ENCODE data around the gene CHEK2. TPM values are rescaled to one million over a fixed set of nuclear protein-coding genes. Genes with fewer than 3 reads are reported as not detected.
"Not testable (repeated sequence)": the region's sequence is repeated elsewhere in the genome, so short reads cannot be mapped to it uniquely, and the experiment has no call there.

Gene CHEK2
- total RNA-seq, 6 experiments from 2014 or later = 10.2 to 17.7 (median 14.9) TPM

DNA sequence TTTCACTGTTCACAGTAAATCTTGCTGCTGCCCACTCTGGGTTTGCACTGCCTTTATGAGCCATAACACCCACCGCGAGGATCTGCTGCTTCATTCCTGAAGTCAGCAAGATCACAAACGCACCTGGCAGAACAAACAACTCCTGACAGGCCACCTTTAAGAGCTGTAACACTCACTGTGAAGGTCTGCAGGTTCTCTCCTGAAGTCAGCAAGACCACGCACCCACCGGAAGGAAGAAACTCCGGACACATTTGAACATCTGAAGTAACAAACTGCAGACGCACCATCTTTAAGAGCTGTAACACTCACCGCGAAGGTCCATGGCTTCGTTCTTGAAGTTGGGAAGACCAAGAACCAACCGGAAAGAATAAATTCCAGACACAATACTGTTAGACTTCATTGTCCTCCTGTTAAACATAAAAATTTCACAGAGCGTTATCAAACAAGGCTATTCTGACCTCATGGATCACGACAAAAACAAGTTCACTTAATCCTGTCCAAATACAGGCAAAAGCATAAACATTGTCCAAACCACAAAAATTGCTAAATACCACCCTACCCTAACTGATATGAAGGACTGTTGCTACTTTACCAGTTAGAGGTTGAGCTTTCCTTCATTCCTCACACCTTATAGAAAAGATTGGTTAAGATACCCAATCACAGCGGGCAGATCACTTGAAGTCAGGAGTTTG lies 27.9 kb upstream of the CHEK2 start:
- Mint-ChIP-seq H3K27me3 (ENCODE audit: insufficient read depth) (peaks cover 2% of the 10 kb centered on the region), H3K4me3 (no peak overlapping the region), H3K27ac (no peak overlapping the region), H3K9me3 (peaks cover 7% of the 10 kb centered on the region), H3K36me3 (ENCODE audit: low read depth) (peaks cover 8% of the 10 kb centered on the region; the same call in 1 of the 2 replicates), H3K4me1 (ENCODE audit: low read depth) (peaks cover 14% of the 10 kb centered on the region)
- TF ChIP-seq, protein P1, sequence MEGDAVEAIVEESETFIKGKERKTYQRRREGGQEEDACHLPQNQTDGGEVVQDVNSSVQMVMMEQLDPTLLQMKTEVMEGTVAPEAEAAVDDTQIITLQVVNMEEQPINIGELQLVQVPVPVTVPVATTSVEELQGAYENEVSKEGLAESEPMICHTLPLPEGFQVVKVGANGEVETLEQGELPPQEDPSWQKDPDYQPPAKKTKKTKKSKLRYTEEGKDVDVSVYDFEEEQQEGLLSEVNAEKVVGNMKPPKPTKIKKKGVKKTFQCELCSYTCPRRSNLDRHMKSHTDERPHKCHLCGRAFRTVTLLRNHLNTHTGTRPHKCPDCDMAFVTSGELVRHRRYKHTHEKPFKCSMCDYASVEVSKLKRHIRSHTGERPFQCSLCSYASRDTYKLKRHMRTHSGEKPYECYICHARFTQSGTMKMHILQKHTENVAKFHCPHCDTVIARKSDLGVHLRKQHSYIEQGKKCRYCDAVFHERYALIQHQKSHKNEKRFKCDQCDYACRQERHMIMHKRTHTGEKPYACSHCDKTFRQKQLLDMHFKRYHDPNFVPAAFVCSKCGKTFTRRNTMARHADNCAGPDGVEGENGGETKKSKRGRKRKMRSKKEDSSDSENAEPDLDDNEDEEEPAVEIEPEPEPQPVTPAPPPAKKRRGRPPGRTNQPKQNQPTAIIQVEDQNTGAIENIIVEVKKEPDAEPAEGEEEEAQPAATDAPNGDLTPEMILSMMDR (IDR thresholded peaks at IDR 0.05) = no peak
- no peak for DNase-seq

DNA sequence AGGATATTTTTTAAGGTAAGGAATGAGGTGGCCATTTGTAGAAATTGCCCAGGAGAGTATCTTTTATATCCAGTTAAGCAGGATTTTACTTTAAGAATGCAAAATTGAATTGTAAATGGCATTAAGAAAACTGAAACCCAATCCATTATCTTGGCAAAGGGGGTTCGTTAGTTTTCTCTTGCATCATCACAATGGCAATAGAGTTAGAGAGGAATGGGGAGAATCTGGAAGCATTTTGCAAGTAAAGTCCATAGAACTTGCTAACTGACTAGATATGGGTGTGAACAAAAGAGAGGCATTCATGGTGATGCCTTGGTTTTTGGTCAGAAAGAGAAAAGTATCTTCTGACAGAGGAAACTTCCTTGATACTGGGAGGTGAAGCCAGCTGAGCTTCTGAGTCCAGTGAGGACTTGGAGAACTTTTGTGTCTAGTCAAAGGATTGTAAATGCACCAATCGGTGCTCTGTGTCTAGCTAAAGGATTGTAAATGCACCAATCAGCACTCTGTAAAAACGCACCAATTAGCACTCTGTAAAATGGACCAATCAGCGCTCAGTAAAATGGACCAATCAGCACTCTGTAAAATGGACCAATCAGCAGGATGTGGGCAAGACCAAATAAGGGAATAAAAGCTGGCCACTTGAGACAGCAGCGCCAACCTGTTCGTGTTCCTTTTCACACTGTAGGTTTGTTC lies 27.2 kb upstream of the CHEK2 start:
- Mint-ChIP-seq H3K4me1 (ENCODE audit: low read depth) (peaks cover 11% of the 10 kb centered on the region), H3K9me3 (peaks cover 7% of the 10 kb centered on the region), H3K27ac (no peak overlapping the region), H3K27me3 (ENCODE audit: insufficient read depth) (peaks cover 2% of the 10 kb centered on the region), H3K4me3 (no peak overlapping the region), H3K36me3 (ENCODE audit: low read depth) (peaks cover 4% of the 10 kb centered on the region; the same call in 1 of the 2 replicates)
- TF ChIP-seq, protein P1 (IDR thresholded peaks at IDR 0.05) = no peak
- DNase-seq = no peak

DNA sequence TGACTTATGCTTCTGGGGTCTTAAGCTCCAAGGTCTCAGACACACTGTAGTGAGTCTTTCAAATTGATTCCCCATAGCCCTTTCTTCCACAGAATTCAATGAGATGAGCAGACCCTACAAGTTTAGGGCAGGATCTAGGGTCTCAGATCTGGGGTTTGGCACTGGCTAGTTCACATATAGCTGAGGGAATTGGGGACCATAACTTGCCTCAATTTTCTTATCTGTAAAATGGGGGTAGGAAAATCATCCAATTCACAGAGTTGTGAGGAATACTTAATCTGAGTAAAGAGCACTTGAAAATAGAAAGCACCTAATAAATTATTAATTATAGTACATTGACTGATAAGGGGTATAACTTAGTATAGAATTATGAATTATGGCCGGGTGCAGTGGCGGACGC lies 25.0 kb upstream of the CHEK2 start:
- TF ChIP-seq, protein P1 (IDR thresholded peaks at IDR 0.05) = no peak
- Mint-ChIP-seq H3K4me1 (ENCODE audit: low read depth) (no peaks in the 10 kb centered on the region), H3K4me3 (no peak overlapping the region), H3K9me3 (peaks cover 7% of the 10 kb centered on the region), H3K27me3 (ENCODE audit: insufficient read depth) (peaks cover 2% of the 10 kb centered on the region), H3K36me3 (ENCODE audit: low read depth) (no peaks in the 10 kb centered on the region), H3K27ac (no peak overlapping the region)
- DNase-seq = no peak

DNA sequence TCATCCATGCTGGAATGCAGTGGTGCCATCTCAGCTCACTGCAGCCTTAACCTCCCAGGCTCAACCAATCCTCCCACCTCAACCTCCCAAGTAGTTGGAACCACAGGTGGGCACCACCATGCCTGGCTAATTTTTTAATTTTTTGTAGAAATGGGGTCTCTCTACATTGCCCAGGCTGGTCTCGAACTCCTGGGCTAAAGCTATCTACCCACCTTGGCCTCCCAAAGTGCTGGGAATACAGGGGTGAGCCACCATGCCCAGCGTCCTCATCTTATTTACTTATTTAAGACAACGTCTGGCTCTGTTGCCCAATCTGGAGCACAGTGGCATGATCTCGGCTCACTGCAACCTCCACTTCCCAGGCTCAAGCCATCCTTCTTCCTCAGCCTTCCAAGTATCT lies 20.4 kb upstream of the CHEK2 start:
- not testable (repeated sequence) for H3K36me3 Mint-ChIP-seq (ENCODE audit: low read depth); H3K27me3 Mint-ChIP-seq (ENCODE audit: insufficient read depth); H3K4me3 Mint-ChIP-seq; H3K4me1 Mint-ChIP-seq (ENCODE audit: low read depth); H3K27ac Mint-ChIP-seq; H3K9me3 Mint-ChIP-seq; DNase-seq

DNA sequence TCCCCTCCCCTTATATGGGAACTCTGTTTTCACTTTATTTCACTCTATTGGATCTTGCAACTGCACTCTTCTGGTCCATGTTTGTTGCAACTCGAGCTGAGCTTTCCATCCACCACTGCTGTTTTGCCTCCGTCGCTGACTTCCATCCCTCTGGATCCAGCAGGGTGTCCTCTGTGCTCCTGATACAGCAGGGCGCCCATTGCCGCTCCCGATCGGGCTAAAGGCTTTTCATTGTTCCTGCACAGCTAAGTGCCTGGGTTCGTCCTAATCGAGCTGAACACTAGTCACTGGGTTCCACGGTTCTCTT lies 19.8 kb upstream of the CHEK2 start:
- peaks cover 2% of the 10 kb centered on the region; the same call in 1 of the 2 replicates for H3K27me3 Mint-ChIP-seq (ENCODE audit: insufficient read depth)
- DNase-seq = no peak
- no peak overlapping the region for H3K27ac Mint-ChIP-seq
- H3K4me1 Mint-ChIP-seq (ENCODE audit: low read depth) = no peaks in the 10 kb centered on the region
- no peak overlapping the region for H3K4me3 Mint-ChIP-seq
- H3K9me3 Mint-ChIP-seq = no peaks in the 10 kb centered on the region
- H3K36me3 Mint-ChIP-seq (ENCODE audit: low read depth) = 0 out of 2 replicates have a peak, but pooled peaks cover 6% of the 10 kb centered on the region
- TF ChIP-seq, protein P1 (IDR thresholded peaks at IDR 0.05) = no peak

DNA sequence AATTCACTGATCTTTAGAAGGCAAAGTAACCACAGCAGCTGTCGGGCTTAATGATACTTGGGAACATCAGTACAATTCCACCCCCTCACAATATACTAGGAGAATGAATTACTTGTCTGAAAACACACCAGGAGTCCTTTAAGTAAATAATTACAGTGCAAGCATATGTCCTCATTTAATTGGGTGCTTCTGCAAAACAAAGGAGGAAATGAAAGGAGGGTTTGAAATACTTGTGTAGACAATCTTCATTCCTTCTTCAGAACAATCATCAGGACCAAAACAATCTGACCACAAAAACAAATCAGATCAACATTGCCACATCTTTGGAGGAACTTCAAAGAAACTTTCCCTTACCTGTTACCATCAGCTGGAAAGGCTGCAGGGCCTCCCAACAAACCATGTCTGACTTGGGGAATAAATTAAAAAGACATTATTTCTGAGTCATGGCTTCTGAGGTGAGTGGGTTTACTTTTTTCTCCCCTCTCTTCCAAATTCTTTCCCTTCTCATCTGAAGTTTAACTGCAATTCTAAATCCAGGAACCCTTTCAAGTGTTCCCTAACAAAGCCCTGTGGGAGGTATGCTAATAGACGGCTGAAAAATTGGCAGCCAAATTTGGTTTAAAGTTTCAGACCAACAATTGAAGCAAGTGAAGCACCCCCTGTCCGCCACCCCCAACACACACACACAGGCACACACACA lies 18.4 kb upstream of the CHEK2 start:
- no peak overlapping the region for H3K4me3 Mint-ChIP-seq

DNA sequence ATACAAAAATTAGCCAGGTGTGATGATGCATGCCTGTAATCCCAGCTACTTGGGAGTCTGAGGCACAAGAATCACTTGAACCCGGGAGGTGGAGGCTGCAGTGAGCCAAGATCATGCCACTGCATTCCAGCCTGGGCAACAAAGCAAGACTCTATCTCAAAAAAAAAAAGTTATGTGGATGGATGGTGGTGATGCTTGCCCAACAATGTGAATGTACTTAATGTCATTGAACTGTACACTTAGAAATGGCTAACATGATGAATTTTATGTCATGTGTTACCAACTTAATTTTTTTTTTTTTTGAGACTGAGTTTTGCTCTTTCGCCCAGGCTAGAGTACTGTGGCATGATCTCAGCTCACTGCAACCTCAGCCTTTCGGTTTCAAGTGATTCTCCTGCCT lies 12.9 kb upstream of the CHEK2 start:
- not testable (repeated sequence) for H3K27ac Mint-ChIP-seq; H3K4me3 Mint-ChIP-seq; H3K36me3 Mint-ChIP-seq (ENCODE audit: low read depth); H3K9me3 Mint-ChIP-seq; DNase-seq; H3K27me3 Mint-ChIP-seq (ENCODE audit: insufficient read depth)
- peaks cover 17% of the 10 kb centered on the region for H3K4me1 Mint-ChIP-seq (ENCODE audit: low read depth)

More for the DNA sequence above, 18.4 kb upstream of the CHEK2 start:
- peaks cover 2% of the 10 kb centered on the region; the same call in 1 of the 2 replicates for H3K27me3 Mint-ChIP-seq (ENCODE audit: insufficient read depth)
- H3K4me1 Mint-ChIP-seq (ENCODE audit: low read depth) = no peaks in the 10 kb centered on the region
- no peaks in the 10 kb centered on the region for H3K9me3 Mint-ChIP-seq
- TF ChIP-seq, protein P1 (IDR thresholded peaks at IDR 0.05) = no peak
- H3K27ac Mint-ChIP-seq = no peak overlapping the region
- DNase-seq = no peak
- 0 out of 2 replicates have a peak, but pooled peaks cover 6% of the 10 kb centered on the region for H3K36me3 Mint-ChIP-seq (ENCODE audit: low read depth)

Data from HFFc6 (cell line).